Effector memory CD4-positive, alpha-beta T cell (primary cell): Measurements from ENCODE around the gene PTPRM.

ENCODE experiments used
- DNase-seq, 3 donors: peaks; one replicate each; pipeline ENCODE4 v3.0.0-alpha.2; 2020
- H3K27ac ChIP-seq: 2 replicates; pipeline ENCODE4 v1.7.0; 2013; ENCODE audit warnings: mild to moderate bottlenecking, low read length, moderate library complexity; ENCODE audit not compliant: insufficient read depth, poor library complexity, severe bottlenecking
- H3K27me3 ChIP-seq: replicated peaks from 2 replicates; pipeline ENCODE4 v1.7.0; 2013; ENCODE audit warnings: mild to moderate bottlenecking, low read length; ENCODE audit not compliant: insufficient read depth, control insufficient read depth, poor library complexity, severe bottlenecking
- H3K36me3 ChIP-seq: 2 replicates; pipeline ENCODE4 v1.7.0; 2013; ENCODE audit warnings: mild to moderate bottlenecking, low read length, moderate library complexity; ENCODE audit not compliant: control insufficient read depth, insufficient read depth
- H3K4me1 ChIP-seq: 2 replicates; pipeline ENCODE4 v1.7.0; 2013; ENCODE audit warnings: low read length, mild to moderate bottlenecking; ENCODE audit not compliant: control insufficient read depth, insufficient read depth, poor library complexity, severe bottlenecking
- H3K4me3 ChIP-seq: 2 replicates; pipeline ENCODE4 v1.7.0; 2013; ENCODE audit warnings: low read length, low read depth, mild to moderate bottlenecking; ENCODE audit not compliant: insufficient read depth, poor library complexity, severe bottlenecking
- H3K9me3 ChIP-seq: 2 replicates; pipeline ENCODE4 v1.7.0; 2013; ENCODE audit warnings: mild to moderate bottlenecking, low read length, moderate library complexity; ENCODE audit not compliant: control insufficient read depth

The PTPRM gene

DNA sequence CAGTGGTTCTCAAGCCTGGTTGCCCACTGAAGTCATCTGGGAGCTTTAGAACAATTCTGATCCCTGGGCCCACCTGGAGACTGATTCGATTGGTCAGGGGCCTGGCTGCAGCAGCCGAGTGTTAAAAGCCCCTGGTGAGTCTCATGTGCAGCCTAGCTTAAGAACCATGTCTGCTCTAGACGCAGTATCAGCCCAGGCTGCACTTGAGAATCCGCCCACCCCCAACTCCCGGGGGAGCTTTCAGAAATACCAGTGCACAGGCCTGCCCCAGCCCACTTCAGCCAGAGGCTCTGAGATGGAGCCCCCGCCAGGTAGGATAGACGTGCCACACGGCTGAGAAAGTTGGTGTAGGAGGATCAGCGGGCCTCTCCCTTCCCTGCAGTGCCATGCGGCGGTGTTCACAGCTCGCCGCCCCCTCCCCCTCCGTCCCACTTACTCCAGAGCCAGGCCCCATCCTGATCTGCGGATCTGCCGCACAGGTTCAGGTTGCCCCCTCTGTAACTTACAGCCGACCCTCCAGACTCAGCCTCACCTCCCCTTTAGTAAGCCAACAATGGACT is 833.2 kb downstream of the PTPRM start:
- Histone ChIP-seq H3K36me3 (no peaks in the 10 kb centered on the region), H3K4me3 (no peak overlapping the region), H3K9me3 (no peaks in the 10 kb centered on the region), H3K27ac (no peak overlapping the region), H3K4me1 (no peaks in the 10 kb centered on the region), H3K27me3 (no peaks in the 10 kb centered on the region)
- no peak for DNase-seq

DNA sequence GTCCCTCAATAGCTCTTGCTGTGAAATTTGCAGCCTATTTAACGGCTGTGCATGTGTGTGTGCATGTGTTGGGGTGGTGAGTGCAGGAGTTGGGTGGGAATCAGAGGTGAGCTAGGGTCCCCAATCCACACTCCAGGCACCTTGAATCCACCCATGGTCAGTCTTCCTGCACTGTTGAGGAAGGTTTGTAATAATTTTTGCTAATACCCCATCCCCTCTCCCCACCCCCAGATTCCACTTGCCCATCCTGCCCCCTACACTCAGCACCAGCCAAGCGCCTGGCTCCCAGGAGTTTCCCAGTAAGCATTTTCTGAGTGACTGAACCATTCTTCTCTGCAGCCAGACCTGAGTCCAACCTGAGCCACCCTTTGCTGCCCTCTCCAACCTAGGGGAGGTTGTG is 833.7 kb downstream of the PTPRM start:
- no peaks in the 10 kb centered on the region for H3K36me3 ChIP-seq
- no peak overlapping the region for H3K4me3 ChIP-seq
- no peak for DNase-seq
- no peaks in the 10 kb centered on the region for H3K4me1 ChIP-seq
- H3K27me3 ChIP-seq: no peaks in the 10 kb centered on the region
- no peak overlapping the region for H3K27ac ChIP-seq
- H3K9me3 ChIP-seq: no peaks in the 10 kb centered on the region

DNA sequence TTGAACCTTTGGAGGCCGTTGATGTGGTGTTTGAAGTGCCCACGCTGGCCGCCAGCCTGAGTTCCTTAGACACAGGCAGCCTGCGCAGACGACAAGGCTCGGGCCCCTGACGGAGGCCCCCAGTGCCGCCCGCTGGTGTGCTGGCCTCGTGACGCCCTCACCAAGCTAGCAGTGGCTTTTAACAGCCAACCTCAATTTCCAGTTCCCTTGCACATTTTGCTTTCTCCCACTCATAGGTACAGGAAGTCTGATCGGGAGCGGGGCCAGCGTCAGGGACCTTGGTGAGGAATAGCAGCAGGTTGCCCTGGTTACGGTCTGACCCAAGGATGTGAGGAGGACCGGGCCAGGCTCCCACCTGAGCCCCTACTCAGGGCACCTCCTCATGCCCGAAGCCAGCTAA is 834.5 kb downstream of the PTPRM start:
- H3K36me3 ChIP-seq: no peaks in the 10 kb centered on the region
- no peaks in the 10 kb centered on the region for H3K27me3 ChIP-seq
- no peak for DNase-seq
- no peak overlapping the region for H3K27ac ChIP-seq
- H3K4me3 ChIP-seq: no peak overlapping the region
- H3K4me1 ChIP-seq: no peaks in the 10 kb centered on the region
- no peaks in the 10 kb centered on the region for H3K9me3 ChIP-seq

DNA sequence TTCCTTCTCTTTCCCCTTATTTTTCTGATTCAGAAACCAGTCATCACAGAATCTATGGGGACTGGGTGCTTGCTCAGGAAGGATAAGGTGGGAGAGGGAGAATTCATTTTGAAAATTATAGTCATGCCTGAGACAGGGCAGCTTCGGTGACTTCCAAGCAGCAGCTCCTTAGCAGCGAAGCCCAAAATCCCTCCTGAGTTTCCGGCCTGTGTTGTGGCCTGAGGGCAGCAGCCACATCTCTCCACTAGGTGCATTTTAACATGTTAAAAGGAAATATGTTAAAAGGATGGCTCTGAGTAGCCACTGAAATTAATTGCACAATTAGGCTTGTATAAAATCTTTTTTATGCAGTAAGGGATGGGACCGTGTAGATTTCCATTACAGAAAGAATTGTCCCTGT is 835.1 kb downstream of the PTPRM start:
- DNase-seq: no peak
- no peaks in the 10 kb centered on the region for H3K9me3 ChIP-seq
- no peaks in the 10 kb centered on the region for H3K4me1 ChIP-seq
- H3K27me3 ChIP-seq: no peaks in the 10 kb centered on the region
- no peak overlapping the region for H3K4me3 ChIP-seq
- no peaks in the 10 kb centered on the region for H3K36me3 ChIP-seq
- no peak overlapping the region for H3K27ac ChIP-seq

DNA sequence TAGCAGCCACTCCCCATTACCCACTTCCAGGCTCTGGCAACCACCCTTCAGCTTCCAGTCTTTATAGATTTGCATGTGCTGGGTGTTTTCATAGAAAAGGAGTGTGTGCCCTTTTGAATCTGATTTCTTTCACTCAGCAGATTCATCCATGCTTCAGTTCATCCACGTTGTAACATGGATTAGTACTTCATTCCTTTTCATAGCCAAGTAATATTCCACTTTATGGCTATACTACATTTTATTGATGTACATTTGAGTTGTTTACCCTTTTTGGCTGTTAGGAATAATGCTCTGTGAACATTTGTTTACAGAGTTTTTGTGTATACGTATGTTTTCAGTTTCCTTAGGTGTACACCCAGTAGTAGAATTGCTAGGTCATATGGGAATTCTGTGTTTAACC is 836.6 kb downstream of the PTPRM start:
- no peak for DNase-seq
- Histone ChIP-seq H3K4me3 (no peak overlapping the region), H3K36me3 (no peaks in the 10 kb centered on the region), H3K27me3 (no peaks in the 10 kb centered on the region), H3K4me1 (no peaks in the 10 kb centered on the region), H3K9me3 (no peaks in the 10 kb centered on the region), H3K27ac (no peak overlapping the region)

DNA sequence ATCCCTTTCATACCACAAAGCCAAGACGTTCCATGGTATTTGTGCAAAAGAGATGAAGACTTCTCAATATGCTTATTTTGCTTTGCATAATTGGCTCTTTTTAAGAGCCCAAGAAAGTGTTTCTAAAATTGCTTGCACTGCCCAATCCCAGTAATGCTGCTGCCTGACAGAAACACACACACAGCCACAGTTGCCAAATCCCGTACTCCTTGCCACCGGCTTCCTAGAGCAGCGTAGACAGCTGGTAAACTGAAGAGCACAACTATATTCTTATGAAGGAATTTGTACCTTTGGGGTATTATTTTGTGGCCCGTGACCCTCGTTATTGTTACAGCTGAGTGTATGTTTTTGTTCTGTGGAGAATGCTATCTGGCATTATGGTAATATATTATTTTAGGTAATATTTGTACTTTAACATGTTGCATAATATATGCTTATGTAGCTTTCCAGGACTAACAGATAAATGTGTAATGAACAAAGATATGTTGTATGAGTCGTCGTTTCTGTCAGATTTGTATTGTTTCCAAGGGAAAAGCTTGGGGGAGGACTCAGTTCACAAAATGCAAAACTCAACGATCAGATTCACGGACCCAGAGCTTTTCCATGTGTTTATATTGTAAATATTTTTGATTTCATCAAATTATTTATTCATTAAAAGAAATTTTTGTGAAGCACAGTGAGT is 839.2 kb downstream of the PTPRM start:
- no peak overlapping the region for H3K27ac ChIP-seq
- H3K36me3 ChIP-seq: no peaks in the 10 kb centered on the region
- no peaks in the 10 kb centered on the region for H3K9me3 ChIP-seq
- H3K4me1 ChIP-seq: no peaks in the 10 kb centered on the region
- no peak for DNase-seq
- H3K27me3 ChIP-seq: no peaks in the 10 kb centered on the region
- H3K4me3 ChIP-seq: no peak overlapping the region

DNA sequence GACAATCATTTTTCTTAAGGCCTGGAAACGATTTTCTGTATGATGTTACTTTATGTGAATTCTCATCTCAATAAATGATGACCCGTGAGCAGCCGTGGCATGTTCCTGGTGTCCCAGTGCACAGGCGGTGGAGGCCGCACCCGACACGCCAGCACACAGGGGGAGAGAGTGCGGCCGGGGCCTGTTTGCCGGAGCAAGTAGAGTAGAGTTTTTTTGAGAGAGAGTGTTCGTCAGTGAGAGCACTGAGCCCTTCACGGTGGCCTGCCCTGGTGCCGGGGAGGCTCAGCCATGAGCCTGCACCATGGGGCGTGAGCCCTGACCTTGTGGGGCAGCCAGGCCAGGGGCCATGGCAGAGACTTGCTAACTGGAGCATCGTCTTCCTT is 839.7 kb downstream of the PTPRM start:
- no peak for DNase-seq
- Histone ChIP-seq H3K4me1 (no peaks in the 10 kb centered on the region), H3K4me3 (no peak overlapping the region), H3K36me3 (no peaks in the 10 kb centered on the region), H3K27me3 (no peaks in the 10 kb centered on the region), H3K27ac (no peak overlapping the region), H3K9me3 (no peaks in the 10 kb centered on the region)

DNA sequence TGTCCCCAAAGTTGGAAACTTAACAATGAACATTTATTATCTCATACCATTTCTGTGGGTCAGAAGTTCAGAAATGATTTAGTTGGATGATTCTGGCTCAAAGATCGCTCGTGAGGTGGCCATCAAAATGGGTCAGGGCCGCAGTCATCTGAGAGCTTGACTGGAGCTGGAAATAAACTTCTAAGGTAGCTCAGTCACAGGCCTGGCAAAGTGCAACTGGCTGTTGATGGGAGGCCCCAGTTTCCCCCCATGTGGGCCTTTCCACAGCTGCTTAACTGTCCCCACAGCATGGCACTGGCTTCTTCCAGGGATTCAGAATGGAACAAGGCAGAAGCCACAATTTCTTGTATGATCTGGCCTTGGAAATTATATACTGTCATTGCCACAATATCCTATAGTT is 842.0 kb downstream of the PTPRM start:
- Histone ChIP-seq H3K9me3 (no peaks in the 10 kb centered on the region), H3K36me3 (no peaks in the 10 kb centered on the region), H3K4me3 (no peak overlapping the region), H3K27me3 (no peaks in the 10 kb centered on the region), H3K27ac (no peak overlapping the region), H3K4me1 (no peaks in the 10 kb centered on the region)
- no peak for DNase-seq

DNA sequence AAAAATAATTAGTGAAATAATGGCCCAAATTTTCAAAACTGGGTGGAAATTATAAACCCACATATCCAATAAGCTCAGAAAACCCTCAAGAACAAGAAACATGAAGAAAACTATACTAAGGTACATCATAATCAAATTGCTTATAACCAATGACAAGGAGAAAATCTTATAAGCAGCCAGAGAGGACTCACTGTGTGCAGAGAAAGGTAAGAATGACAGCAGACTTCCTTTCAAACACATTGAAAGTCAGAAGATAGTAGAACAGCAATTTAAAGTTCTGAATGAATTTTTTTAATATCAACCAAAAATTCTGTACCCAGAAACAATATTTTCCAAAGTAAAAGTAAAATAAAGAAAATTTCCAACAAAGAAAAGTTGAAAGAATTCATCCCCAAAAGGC is 844.4 kb downstream of the PTPRM start:
- H3K4me1 ChIP-seq: no peaks in the 10 kb centered on the region
- no peak for DNase-seq
- no peaks in the 10 kb centered on the region for H3K9me3 ChIP-seq
- no peaks in the 10 kb centered on the region for H3K27me3 ChIP-seq
- no peak overlapping the region for H3K4me3 ChIP-seq
- H3K27ac ChIP-seq: no peak overlapping the region
- no peaks in the 10 kb centered on the region for H3K36me3 ChIP-seq

DNA sequence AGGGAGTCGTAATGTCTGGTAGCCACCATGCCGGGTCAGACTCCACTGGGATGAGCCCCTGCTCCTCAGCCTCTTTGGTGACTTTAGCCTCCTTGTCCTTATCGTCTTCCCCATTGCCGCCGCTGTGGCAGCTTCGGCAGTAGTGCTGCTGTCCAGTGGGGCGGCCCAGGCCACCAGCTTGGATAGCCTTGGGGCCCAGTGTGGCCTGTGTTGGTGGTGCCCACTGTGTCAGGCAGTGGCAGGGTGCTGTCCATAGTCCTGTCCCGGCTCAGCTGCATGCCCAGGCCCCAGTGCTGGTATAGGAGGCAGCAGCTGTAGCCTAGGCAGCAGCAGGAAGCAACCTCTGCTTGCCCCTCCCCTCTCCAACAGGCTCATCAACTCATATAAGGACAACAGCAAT is 845.0 kb downstream of the PTPRM start:
- Histone ChIP-seq H3K36me3 (no peaks in the 10 kb centered on the region), H3K9me3 (no peaks in the 10 kb centered on the region), H3K27me3 (no peaks in the 10 kb centered on the region), H3K4me3 (no peak overlapping the region), H3K27ac (no peak overlapping the region), H3K4me1 (no peaks in the 10 kb centered on the region)
- no peak for DNase-seq
